Progenitor cell of endocrine pancreas (in vitro differentiated cells): ENCODE data around the gene CCDC148. TPM values are rescaled to one million over a fixed set of nuclear protein-coding genes. Genes with fewer than 3 reads are reported as not detected.

Source experiments
- DNase-seq: peaks from one replicate; pipeline ENCODE4 v3.0.0; 2021; ENCODE audit warnings: low spot score; ENCODE audit not compliant: unreplicated experiment
- H3K27ac Mint-ChIP-seq: 2 replicates; pipeline ENCODE4 v1.8.0; 2021; ENCODE audit warnings: mild to moderate bottlenecking, moderate library complexity, mixed read lengths
- H3K27me3 Mint-ChIP-seq: 2 replicates; pipeline ENCODE4 v1.8.0; 2021; ENCODE audit warnings: mixed read lengths
- H3K36me3 Mint-ChIP-seq: 2 replicates; pipeline ENCODE4 v1.8.0; 2022; ENCODE audit warnings: mixed read lengths; ENCODE audit not compliant: insufficient read depth
- H3K4me1 Mint-ChIP-seq: 2 replicates; pipeline ENCODE4 v1.8.0; 2021; ENCODE audit warnings: low read depth, mixed read lengths
- H3K4me3 Mint-ChIP-seq: 2 replicates; pipeline ENCODE4 v1.8.0; 2021; ENCODE audit warnings: low read depth, mild to moderate bottlenecking, moderate library complexity, mixed read lengths
- H3K9me3 Mint-ChIP-seq: 2 replicates; pipeline ENCODE4 v1.8.0; 2021; ENCODE audit warnings: low read depth, mixed read lengths
- CTCF ChIP-seq: fragments of 200-600 bp; sonication (generic); IDR thresholded peaks from one replicate; pipeline ENCODE4 v1.5.0; 2021; ENCODE audit warnings: antibody characterized with exemption, mild to moderate bottlenecking; ENCODE audit not compliant: unreplicated experiment
- total RNA-seq: library from RNA; stranded (reverse); gene quantifications from 2 replicates; pipeline ENCODE4 v1.2.1, GENCODE V29; 2021

The CCDC148 gene
- total RNA-seq, 1 donor from 2014 or later, result 3.9 TPM

GRCh38 chr2:158391876-158392275, 64.7 kb downstream of the CCDC148 start:
- H3K36me3 Mint-ChIP-seq, result no peaks in the 10 kb centered on the region
- no peaks in the 10 kb centered on the region for H3K9me3 Mint-ChIP-seq
- no peak overlapping the region for H3K27ac Mint-ChIP-seq
- H3K4me1 Mint-ChIP-seq, result peaks cover 5% of the 10 kb centered on the region
- no peak for DNase-seq
- no peak for TF ChIP-seq CTCF
- no peak overlapping the region for H3K4me3 Mint-ChIP-seq
- no peaks in the 10 kb centered on the region for H3K27me3 Mint-ChIP-seq

DNA sequence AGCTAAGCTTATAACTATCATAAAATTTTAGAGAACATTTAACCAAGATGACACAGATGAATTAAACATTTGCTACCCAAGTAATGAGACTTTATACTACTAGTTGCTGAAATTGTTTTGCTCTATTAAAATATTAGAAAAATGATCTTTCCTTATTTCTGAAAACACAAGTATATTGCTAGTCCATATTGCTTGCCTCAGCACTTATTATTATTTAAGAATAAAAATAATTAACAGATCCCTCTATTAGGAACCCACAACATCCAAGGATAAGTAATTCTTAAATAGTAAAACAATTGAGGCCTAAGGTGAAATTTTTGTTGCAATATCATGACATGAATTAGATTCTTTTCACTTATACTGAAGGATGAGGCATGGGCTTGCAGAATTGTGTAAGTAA, 65.2 kb downstream of the CCDC148 start:
- no peak for TF ChIP-seq CTCF
- no peaks in the 10 kb centered on the region for H3K9me3 Mint-ChIP-seq
- no peak overlapping the region for H3K4me3 Mint-ChIP-seq
- no peaks in the 10 kb centered on the region for H3K27me3 Mint-ChIP-seq
- H3K36me3 Mint-ChIP-seq, result no peaks in the 10 kb centered on the region
- no peak overlapping the region for H3K27ac Mint-ChIP-seq
- no peak for DNase-seq
- H3K4me1 Mint-ChIP-seq, result peaks cover 5% of the 10 kb centered on the region

- Mint-ChIP-seq H3K4me1 (no peaks in the 10 kb centered on the region), H3K36me3 (no peaks in the 10 kb centered on the region), H3K9me3 (no peaks in the 10 kb centered on the region), H3K27ac (no peak overlapping the region), H3K27me3 (no peaks in the 10 kb centered on the region), H3K4me3 (no peak overlapping the region)
- peak; percentile 11 for TF ChIP-seq CTCF
- DNase-seq, result no peak
These were observed 68.4 kb downstream of the CCDC148 start for GRCh38 chr2:158388159-158388558.

DNA sequence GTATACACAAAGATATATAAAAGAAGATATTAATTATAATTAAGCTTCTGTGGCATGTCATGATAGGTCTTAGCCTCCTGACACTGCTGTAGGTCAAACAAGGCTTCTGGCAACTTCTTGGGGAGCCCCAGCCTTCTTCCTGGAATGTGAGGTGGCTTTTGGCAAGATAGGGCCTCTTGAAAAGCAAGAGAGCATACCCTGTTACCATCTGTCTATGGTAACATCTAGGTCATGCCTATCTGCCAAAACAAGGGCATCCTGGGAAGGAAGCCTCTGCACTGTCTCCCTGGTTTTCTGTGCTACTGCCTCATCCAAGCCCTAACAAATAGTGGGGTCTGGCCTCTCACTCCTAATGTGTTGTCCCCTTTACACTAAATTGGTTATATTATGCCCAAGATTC, 70.9 kb downstream of the CCDC148 start:
- no peak for DNase-seq
- no peak overlapping the region for H3K4me3 Mint-ChIP-seq
- H3K9me3 Mint-ChIP-seq, result no peaks in the 10 kb centered on the region
- no peaks in the 10 kb centered on the region for H3K36me3 Mint-ChIP-seq
- no peaks in the 10 kb centered on the region for H3K27me3 Mint-ChIP-seq
- H3K4me1 Mint-ChIP-seq, result no peaks in the 10 kb centered on the region
- no peak for TF ChIP-seq CTCF
- no peak overlapping the region for H3K27ac Mint-ChIP-seq

GRCh38 chr2:158381978-158382377, 74.6 kb downstream of the CCDC148 start:
- Mint-ChIP-seq H3K4me1 (no peaks in the 10 kb centered on the region), H3K27ac (no peak overlapping the region), H3K27me3 (no peaks in the 10 kb centered on the region), H3K4me3 (no peak overlapping the region), H3K9me3 (no peaks in the 10 kb centered on the region), H3K36me3 (no peaks in the 10 kb centered on the region)
- DNase-seq, result no peak
- no peak for TF ChIP-seq CTCF
